Neural cell (in vitro differentiated cells): Measurements from ENCODE around the gene SMIM38.

Source experiments
- CTCF ChIP-seq: fragments of 450-650 bp; IDR thresholded peaks from 2 replicates; pipeline ENCODE4 v1.5.1; 2014; ENCODE audit warnings: antibody characterized with exemption, mild to moderate bottlenecking, moderate library complexity; ENCODE audit not compliant: poor library complexity, severe bottlenecking
- EP300 ChIP-seq: fragments of 450-650 bp; conservative IDR thresholded peaks from 2 replicates; pipeline ENCODE4 v1.6.1; 2014; ENCODE audit warnings: antibody characterized with exemption, mild to moderate bottlenecking, moderate library complexity; ENCODE audit not compliant: poor library complexity, severe bottlenecking
- EZH2 ChIP-seq: fragments of 200-600, 300-800 bp; shearing (Covaris generic), sonication (generic); IDR thresholded peaks from 2 replicates; pipeline ENCODE4 v1.6.1; 2014; ENCODE audit warnings: antibody characterized with exemption, low read length, borderline replicate concordance, mild to moderate bottlenecking; ENCODE audit not compliant: insufficient read depth, poor library complexity, severe bottlenecking
- POLR2AphosphoS5 ChIP-seq: IDR thresholded peaks from 2 replicates; pipeline ENCODE4 v1.6.1; 2012
- RAD21 ChIP-seq: fragments of 450-650 bp; conservative IDR thresholded peaks from 2 replicates; pipeline ENCODE4 v1.6.1; 2014; ENCODE audit warnings: antibody characterized with exemption, mild to moderate bottlenecking, moderate library complexity
- REST ChIP-seq: IDR thresholded peaks from 2 replicates; pipeline ENCODE4 v1.6.1; 2012; ENCODE audit warnings: borderline replicate concordance
- SMC3 ChIP-seq: fragments of 450-650 bp; conservative IDR thresholded peaks from 2 replicates; pipeline ENCODE4 v1.6.1; 2014; ENCODE audit warnings: antibody characterized with exemption, mild to moderate bottlenecking, moderate library complexity; ENCODE audit not compliant: poor library complexity
- TAF1 ChIP-seq: IDR thresholded peaks from 2 replicates; pipeline ENCODE4 v1.6.1; 2012; ENCODE audit warnings: low read depth

- TF ChIP-seq CTCF (no peak), RAD21 (no peak), TAF1 (no peak), SMC3 (no peak), EZH2 (no peak), REST (no peak), POLR2AphosphoS5 (no peak), EP300 (no peak)
Observed at GRCh38 chr11:69119190-69119589, 36.5 kb upstream of the SMIM38 start.
